H54 (cell line): ENCODE results near the gene SLC25A19.

Experiments used
- DNase-seq: peaks from one replicate; pipeline ENCODE4 v3.0.0; 2011; ENCODE audit warnings: low spot score, mixed read lengths; ENCODE audit not compliant: insufficient read length
- FAIRE-seq: peaks from 3 replicates; lab custom pipeline; 2011; peaks lifted over from hg19 to GRCh38; lab: Jason Lieb, UNC
- POLR2A ChIP-seq: IDR thresholded peaks from 2 replicates; pipeline ENCODE4 v1.6.1; 2011; ENCODE audit warnings: low read depth, mild to moderate bottlenecking, low read length

Gene SLC25A19

GRCh38 chr17:75289115-75289831 is at the start of gene SLC25A19:
Gene SLC25A19, minus strand, starts transcription at chr17:75289433. Its CDS starts 2,669 bp downstream, at chr17:75286764.
- DNase-seq = peak; percentile 99
- peak; percentile 75 for TF ChIP-seq POLR2A
- FAIRE-seq = peak; percentile 88

- DNase-seq (no peak), FAIRE-seq (no peak)
- TF ChIP-seq POLR2A = no peak
Observed at GRCh38 chr17:75338335-75338734, 49.1 kb upstream of the SLC25A19 start.

GRCh38 chr17:75335315-75335714 is 46.1 kb upstream of the SLC25A19 start:
- no peak for TF ChIP-seq POLR2A
- FAIRE-seq = no peak
- no peak for DNase-seq

DNA sequence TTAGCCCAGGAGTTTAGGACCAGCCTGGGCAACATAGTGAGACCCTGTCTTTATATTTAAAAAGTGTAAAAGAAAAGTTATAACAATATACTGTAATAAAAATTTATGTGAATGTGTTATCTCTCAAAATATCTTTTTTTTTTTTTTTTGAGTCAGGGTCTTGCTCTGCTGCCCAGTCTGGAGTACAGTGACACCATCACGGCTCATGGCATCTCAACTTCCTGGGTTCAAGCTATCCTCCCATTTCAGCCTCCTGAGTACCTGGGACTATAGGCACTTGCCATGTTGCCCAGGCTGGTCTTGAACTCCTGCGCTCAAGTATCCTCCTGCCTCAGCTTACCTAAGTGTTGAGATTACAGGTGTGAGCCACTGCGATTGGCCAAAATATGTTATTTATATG is 45.5 kb upstream of the SLC25A19 start:
- no peak for DNase-seq
- FAIRE-seq = no peak
- no peak for TF ChIP-seq POLR2A

- FAIRE-seq = no peak
- TF ChIP-seq POLR2A = no peak
Observed at GRCh38 chr17:75331671-75332070, 42.4 kb upstream of the SLC25A19 start.

DNA sequence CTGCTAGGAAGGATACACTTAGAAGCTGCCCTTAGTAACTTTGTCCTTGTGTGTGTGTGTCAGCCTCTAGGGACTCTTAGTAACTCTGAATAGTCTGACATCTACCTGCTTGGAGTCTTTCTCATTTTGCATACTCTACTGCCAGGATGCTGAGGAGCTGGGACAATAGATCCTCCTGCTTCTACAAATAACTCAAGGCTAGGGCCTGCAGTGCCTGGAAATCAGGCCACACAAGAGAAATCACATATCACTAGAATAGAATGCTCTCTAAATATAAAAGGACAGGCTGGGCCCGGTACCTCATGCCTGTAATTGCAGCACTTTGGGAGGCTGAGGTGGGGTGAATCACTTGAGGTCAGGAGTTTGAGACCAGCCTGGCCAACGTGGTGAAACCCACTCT is 38.5 kb upstream of the SLC25A19 start:
- no peak for FAIRE-seq
- no peak for DNase-seq
- TF ChIP-seq POLR2A = no peak

More at GRCh38 chr17:75331671-75332070, 42.4 kb upstream of the SLC25A19 start:
- DNase-seq = no peak

DNA sequence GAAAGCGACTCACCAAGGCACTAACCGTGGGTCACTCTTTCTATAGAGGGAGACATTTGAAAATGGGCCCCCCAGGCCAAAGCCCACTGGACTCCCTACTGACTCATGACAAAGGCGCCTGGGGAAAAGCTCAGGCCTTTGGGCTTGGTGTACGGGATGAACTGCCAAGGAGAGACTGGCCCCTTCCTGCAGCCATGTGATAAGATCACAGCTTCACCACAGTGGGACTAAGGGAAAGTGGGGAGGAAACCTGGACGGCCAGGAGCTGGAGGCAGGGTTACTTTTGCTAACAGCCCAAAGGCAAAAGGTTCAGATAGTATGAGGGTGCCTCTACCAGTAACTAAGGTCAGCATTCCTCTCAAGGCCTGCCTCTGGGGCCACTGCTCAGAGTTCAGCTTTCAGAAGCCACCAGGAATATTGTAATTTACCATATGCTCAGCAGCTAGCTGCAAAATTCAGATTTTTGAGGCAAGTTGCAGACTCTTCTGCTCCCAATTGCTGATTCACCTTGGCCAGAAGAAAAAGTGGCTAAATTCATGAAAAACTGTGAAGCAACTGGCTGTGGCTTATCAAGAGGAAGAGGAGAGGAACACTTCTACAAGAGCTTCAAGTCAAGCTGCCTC is 37.1 kb upstream of the SLC25A19 start:
- TF ChIP-seq POLR2A = no peak
- DNase-seq (peak; percentile 19), FAIRE-seq (no peak)

DNA sequence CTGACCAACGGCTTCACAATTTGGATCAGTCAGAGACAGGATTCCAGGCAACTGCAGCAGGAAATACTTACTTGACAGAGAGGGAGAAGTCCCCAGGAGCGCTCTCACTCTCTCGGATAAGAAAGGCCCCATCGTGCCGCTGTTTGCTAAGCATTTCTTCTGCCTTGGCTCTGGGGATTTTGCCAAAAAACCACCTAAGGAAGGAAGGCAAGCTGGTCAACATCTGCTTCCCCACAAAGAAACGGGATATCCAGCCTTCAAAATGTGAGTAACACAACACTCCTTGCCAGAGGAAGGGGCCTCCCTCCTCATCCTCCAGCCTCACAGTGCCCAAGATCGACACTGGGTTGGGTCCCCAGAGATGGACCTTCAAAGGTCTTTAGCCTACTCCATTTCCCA is 36.6 kb upstream of the SLC25A19 start:
- FAIRE-seq (no peak), DNase-seq (no peak)
- no peak for TF ChIP-seq POLR2A

DNA sequence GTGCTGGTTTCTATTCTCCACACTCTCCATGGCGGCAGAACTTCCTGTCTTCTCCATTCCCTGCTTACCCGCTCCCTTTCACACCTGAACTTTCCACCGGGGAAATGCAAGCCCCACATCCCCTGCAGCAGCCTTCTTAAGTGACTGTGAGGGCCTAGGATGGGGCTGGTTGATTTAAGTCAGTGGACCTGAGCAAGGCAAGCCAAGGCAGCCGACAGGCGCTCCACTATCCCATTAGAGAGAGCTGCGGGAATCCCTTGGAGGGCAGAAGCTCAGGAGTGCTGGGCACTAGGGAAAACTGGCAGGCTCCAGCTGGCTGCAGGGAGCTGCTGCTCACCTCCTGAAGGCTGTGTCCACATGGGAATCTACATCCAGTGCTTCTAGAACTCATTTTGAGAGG is 36.1 kb upstream of the SLC25A19 start:
- no peak for DNase-seq
- no peak for TF ChIP-seq POLR2A
- FAIRE-seq = no peak

DNA sequence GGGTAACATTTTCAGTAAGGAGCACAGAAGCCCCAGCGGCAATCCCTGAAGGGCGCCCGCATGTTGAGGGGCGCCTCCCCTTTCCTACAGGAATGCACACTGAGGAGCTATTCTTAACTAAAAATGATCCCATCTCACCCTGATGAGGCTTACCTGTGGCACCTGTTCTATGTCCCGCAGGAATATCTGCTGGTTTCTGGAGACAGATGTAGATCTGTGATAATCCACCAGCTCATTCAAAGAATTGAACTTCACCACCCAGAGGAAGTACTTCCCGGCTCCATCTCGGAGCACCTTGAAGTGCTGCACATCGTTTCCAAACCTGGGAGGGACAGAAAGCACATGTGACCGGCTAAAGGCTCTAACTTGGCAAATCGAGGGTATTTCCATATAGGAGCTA is 32.3 kb upstream of the SLC25A19 start:
- DNase-seq = no peak
- no peak for FAIRE-seq
- TF ChIP-seq POLR2A = no peak

GRCh38 chr17:75319904-75320691 is 30.9 kb upstream of the SLC25A19 start:
- FAIRE-seq (no peak), DNase-seq (no peak)
- TF ChIP-seq POLR2A = no peak

DNA sequence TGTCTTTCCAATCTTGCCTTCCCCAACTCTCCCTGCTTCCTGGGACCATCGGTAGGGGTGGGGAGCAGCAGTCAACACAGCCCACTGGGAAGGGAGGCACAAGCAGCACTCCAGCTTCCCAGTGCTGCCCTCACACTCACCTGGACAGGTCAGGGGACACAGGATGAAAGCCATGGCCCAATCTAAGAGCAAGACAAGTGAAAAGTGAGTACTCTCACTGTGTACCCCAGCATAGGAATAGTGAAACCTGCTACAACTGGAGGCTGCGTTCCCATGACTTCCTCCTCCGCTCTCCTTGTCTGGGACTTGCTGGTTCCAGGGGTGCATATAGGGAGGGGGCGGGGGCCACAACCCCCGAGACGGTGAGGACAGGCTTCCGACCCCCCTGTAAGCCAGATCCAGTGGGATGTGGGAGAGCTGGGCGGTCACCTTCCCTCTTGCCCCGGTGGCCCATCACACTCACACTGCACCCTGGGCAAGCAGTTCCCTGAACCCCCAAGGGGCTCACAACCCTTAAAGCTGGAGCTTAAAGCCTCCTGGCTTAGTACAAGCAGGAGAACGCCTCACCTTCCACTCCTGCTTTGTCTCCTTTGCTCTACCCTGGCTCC is 29.5 kb upstream of the SLC25A19 start:
- FAIRE-seq (no peak), DNase-seq (no peak)
- no peak for TF ChIP-seq POLR2A

- DNase-seq (no peak), FAIRE-seq (no peak)
- TF ChIP-seq POLR2A = no peak
Observed at GRCh38 chr17:75318211-75318610, 29.0 kb upstream of the SLC25A19 start.

DNA sequence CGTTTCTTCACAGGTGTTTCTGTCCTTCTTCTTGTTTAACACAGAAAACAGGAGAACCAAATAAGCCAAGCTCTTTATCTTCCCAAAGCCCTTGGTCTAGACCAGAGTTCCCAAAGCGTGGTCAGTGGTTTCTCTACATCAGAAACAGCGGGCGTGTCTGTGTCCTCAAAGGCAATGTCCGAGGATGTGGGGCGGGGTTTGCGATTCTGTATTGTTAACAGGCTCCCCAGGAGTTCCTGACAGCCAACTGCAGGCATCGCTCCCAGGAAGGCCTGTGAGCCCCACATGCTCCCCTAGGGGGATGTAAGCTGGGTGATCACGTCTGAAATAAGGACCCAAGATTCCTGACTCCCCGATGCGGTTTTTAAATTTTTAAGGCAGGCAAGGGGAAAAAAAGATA is 28.4 kb upstream of the SLC25A19 start:
- FAIRE-seq = no peak
- no peak for TF ChIP-seq POLR2A

More for the DNA sequence above, 28.4 kb upstream of the SLC25A19 start:
- no peak for DNase-seq
